Gastroesophageal sphincter (tissue), 4 donors: ENCODE data around the gene TMEM169. TPM values are rescaled to one million over a fixed set of nuclear protein-coding genes. Genes with fewer than 3 reads are reported as not detected.
A peak's percentile ranks its signal among the peaks of the same experiment; 100 is the strongest.

ENCODE experiments used
- ATAC-seq: fragments of 150-250 bp; one replicate; pipeline ENCODE4 v1.9.1; 2016; ENCODE audit warnings: mild to moderate bottlenecking, moderate library complexity
- H3K27ac ChIP-seq, 4 donors: fragments of 200-600 bp; sonication (generic) in 3 of 4; 1 replicate in 3 of 4; 2 replicates in 1 of 4; pipeline ENCODE4 v1.5.1; 2016 to 2019
- H3K27me3 ChIP-seq: fragments of 200-600 bp; sonication (generic); one replicate; pipeline ENCODE4 v1.5.1; 2019
- H3K36me3 ChIP-seq, 2 donors: fragments of 200-600 bp; sonication (generic); one replicate each; pipeline ENCODE4 v1.5.1; 2019; ENCODE audit warnings: control low read depth in 1 of 2
- H3K4me1 ChIP-seq, 3 donors: fragments of 200-600 bp; sonication (generic); 1 replicate in 2 of 3; 2 replicates in 1 of 3; pipeline ENCODE4 v1.5.1; 2016 to 2019; ENCODE audit warnings: control low read depth in 2 of 3
- H3K4me3 ChIP-seq, 2 donors: fragments of 200-600 bp; sonication (generic); one replicate each; pipeline ENCODE4 v1.5.1; 2019; ENCODE audit warnings: mild to moderate bottlenecking in 1 of 2, moderate library complexity in 1 of 2
- H3K9me3 ChIP-seq, 3 donors: fragments of 200-600 bp; sonication (generic); one replicate each; pipeline ENCODE4 v1.5.1; 2017 to 2019; ENCODE audit warnings: control low read depth in 2 of 3
- EP300 ChIP-seq: sonication (generic); formaldehyde crosslinking; IDR thresholded peaks from one replicate; pipeline ENCODE4 v1.6.1; 2017; ENCODE audit warnings: antibody characterized with exemption, mild to moderate bottlenecking
- POLR2A ChIP-seq, 2 donors: fragments of 450-650 bp; IDR thresholded peaks; one replicate each; pipeline ENCODE4 v1.6.1; 2017; ENCODE audit warnings: antibody characterized with exemption in 2 of 2, mild to moderate bottlenecking in 2 of 2, moderate library complexity in 1 of 2
- POLR2AphosphoS5 ChIP-seq: sonication (generic); formaldehyde crosslinking; IDR thresholded peaks from one replicate; pipeline ENCODE4 v1.6.1; 2017; ENCODE audit warnings: antibody characterized with exemption
- WGBS, 2 donors: methylation state at CpG; one replicate each; pipeline ENCODE4 v1.1.5; 2018; ENCODE audit warnings: low coverage in 1 of 2; 5-methylcytosine and 5-hydroxymethylcytosine counted together
- total RNA-seq, 4 donors: library from RNA; depleted of rRNA; stranded (reverse); fragments of >200 nt; gene quantifications; one replicate each; pipeline ENCODE4 v1.1.0, GENCODE V29; 2016
- TF ChIP-seq, protein P1 (sequence below), 4 experiments: fragments of 200-600 bp in 2 of 4; fragments of 450-650 bp in 2 of 4; sonication (generic) in 1 of 4; IDR thresholded peaks; one replicate each; pipeline ENCODE4 v1.5.1; 2017 to 2019; ENCODE audit warnings: antibody characterized with exemption in 4 of 4, mild to moderate bottlenecking in 2 of 4, moderate library complexity in 2 of 4

Gene TMEM169
- total RNA-seq, 4 donors from 2014 or later, result 0.67 to 3.1 (median 0.78) TPM; not detected in 1

GRCh38 chr2:216114714-216115531, 33.2 kb downstream of the TMEM169 start:
- Histone ChIP-seq H3K36me3 (peaks cover 5 to 74% of the 10 kb centered on the region in 2 donors), H3K27ac (peak overlapping the region; percentile 77 to 82 (median 78)), H3K9me3 (no peaks in the 10 kb centered on the region), H3K27me3 (no peaks in the 10 kb centered on the region), H3K4me1 (peaks cover 3 to 85% (median 22%) of the 10 kb centered on the region in 3 donors), H3K4me3 (peak overlapping the region; percentile 53 to 83)
- ATAC-seq, result peak; percentile 99
- WGBS, 2 donors, result 4% methylated on average over 18 to 26 of the region's 29 CpGs
- TF ChIP-seq EP300 (no peak), POLR2A (IDR thresholded peaks at IDR 0.05) (no peak)
- TF ChIP-seq, protein P1, sequence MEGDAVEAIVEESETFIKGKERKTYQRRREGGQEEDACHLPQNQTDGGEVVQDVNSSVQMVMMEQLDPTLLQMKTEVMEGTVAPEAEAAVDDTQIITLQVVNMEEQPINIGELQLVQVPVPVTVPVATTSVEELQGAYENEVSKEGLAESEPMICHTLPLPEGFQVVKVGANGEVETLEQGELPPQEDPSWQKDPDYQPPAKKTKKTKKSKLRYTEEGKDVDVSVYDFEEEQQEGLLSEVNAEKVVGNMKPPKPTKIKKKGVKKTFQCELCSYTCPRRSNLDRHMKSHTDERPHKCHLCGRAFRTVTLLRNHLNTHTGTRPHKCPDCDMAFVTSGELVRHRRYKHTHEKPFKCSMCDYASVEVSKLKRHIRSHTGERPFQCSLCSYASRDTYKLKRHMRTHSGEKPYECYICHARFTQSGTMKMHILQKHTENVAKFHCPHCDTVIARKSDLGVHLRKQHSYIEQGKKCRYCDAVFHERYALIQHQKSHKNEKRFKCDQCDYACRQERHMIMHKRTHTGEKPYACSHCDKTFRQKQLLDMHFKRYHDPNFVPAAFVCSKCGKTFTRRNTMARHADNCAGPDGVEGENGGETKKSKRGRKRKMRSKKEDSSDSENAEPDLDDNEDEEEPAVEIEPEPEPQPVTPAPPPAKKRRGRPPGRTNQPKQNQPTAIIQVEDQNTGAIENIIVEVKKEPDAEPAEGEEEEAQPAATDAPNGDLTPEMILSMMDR (IDR thresholded peaks at IDR 0.05), result peak; percentile 72 to 93 (median 88)

DNA sequence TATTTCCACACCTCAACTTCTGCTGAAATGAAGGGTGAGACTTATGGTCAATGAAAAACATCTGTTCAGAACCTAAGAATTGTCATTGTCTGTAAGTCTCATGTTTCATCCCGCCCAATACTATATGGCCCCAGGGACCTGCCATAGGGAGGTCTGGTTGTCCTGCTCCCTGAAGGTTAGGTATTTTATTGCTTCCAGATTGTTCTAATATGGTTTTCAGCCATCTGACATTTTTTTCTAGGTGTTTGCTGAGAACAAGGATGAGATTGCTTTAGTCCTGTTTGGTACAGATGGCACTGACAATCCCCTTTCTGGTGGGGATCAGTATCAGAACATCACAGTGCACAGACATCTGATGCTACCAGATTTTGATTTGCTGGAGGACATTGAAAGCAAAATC, 34.7 kb downstream of the TMEM169 start:
- Histone ChIP-seq H3K4me3 (no peak overlapping the region), H3K36me3 (peaks cover 7 to 82% of the 10 kb centered on the region in 2 donors), H3K9me3 (no peaks in the 10 kb centered on the region), H3K27ac (no peak overlapping the region), H3K4me1 (peaks cover 3 to 70% (median 8%) of the 10 kb centered on the region in 3 donors), H3K27me3 (no peaks in the 10 kb centered on the region)
- no peak for TF ChIP-seq POLR2A (IDR thresholded peaks at IDR 0.05)
- TF ChIP-seq, protein P1 (IDR thresholded peaks at IDR 0.05), result no peak
- TF ChIP-seq EP300, result no peak
- no peak for TF ChIP-seq POLR2AphosphoS5
- no peak for ATAC-seq
- 90 to 100% methylated on average over 1 of the region's 1 CpG for WGBS, 2 donors

DNA sequence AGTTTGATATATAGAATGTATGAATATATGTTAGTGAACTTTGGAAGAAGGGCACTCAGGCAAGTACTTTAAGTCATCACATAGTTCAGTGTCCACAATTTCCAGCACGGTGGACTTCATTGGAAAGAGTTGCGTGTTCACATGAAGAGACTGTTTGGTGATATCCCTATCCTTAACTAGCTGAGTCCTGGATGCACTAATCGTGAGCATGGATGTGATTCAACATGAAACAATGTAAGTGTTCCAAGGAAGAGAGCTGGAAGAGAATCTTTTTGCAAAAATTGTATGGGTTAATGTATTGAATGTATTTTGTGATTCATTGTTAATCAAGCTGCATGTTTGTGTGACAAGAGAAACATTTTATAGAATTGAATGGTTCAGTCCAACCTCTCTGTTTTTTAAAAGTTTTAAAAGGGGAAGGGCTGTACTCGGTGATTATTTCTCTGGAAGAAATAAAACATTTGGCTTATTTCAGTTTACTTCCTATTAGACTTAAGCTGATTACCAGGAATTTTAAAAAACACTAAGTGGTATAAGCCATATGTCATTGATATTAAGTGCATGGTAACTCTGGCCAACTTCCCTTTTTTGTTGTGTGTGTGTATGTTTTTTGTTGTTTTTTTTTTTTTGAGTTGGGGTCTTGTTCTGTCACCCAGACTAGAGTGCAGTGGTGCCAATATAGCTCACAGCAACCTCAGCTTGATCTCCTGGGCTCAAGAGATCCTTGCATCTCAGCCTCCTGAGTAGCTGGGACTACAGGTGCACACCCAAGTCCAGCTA, 36.0 kb downstream of the TMEM169 start:
- no peak overlapping the region for H3K27ac ChIP-seq
- TF ChIP-seq POLR2AphosphoS5, result no peak
- no peak for TF ChIP-seq EP300
- no peak for TF ChIP-seq POLR2A (IDR thresholded peaks at IDR 0.05)
- TF ChIP-seq, protein P1 (IDR thresholded peaks at IDR 0.05), result no peak
- H3K4me3 ChIP-seq, result no peak overlapping the region
- WGBS, 2 donors, result 56 to 88% methylated on average over 4 of the region's 4 CpGs
- no peaks in the 10 kb centered on the region for H3K27me3 ChIP-seq
- H3K9me3 ChIP-seq, result no peaks in the 10 kb centered on the region
- H3K4me1 ChIP-seq, result peaks cover 3 to 57% (median 8%) of the 10 kb centered on the region in 3 donors
- no peak for ATAC-seq
- H3K36me3 ChIP-seq, result peaks cover 10 to 83% of the 10 kb centered on the region in 2 donors

DNA sequence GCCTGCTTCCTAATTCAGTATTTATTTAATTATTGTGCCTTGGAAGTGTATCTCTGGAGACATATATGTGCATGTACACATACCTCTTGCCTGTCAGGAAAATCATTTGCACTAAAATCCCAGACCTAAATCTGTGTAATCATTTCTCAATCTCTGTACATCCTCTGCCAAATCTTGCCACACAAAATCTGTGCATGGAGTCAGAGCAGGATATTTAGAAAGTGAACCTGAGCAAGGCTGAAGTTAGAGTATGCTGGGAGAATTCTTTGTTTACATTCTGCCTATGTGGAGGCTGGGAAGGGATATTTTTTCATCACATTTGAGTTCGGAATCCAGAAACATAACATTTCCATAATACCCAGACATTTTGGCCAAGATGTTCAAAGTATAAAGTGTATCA, 36.8 kb downstream of the TMEM169 start:
- ATAC-seq, result no peak
- Histone ChIP-seq H3K4me3 (no peak overlapping the region), H3K27me3 (no peaks in the 10 kb centered on the region), H3K9me3 (no peaks in the 10 kb centered on the region), H3K27ac (no peak overlapping the region), H3K4me1 (peaks cover 3 to 54% (median 8%) of the 10 kb centered on the region in 3 donors), H3K36me3 (peaks cover 10 to 83% of the 10 kb centered on the region in 2 donors)
- TF ChIP-seq POLR2AphosphoS5, result no peak
- 36 to 69% methylated on average over 1 of the region's 1 CpG for WGBS, 2 donors

GRCh38 chr2:216119146-216119545, 37.4 kb downstream of the TMEM169 start:
- Histone ChIP-seq H3K9me3 (no peaks in the 10 kb centered on the region), H3K27ac (no peak overlapping the region), H3K27me3 (no peaks in the 10 kb centered on the region), H3K4me3 (no peak overlapping the region), H3K36me3 (peaks cover 10 to 83% of the 10 kb centered on the region in 2 donors), H3K4me1 (peaks cover 3 to 47% (median 7%) of the 10 kb centered on the region in 3 donors)
- WGBS, 2 donors, result 53 to 61% methylated on average over 2 of the region's 2 CpGs
- no peak for ATAC-seq
- TF ChIP-seq EP300 (no peak), POLR2AphosphoS5 (no peak), POLR2A (IDR thresholded peaks at IDR 0.05) (no peak)
- TF ChIP-seq, protein P1 (IDR thresholded peaks at IDR 0.05), result no peak
